ENCODE measurements around the gene GPC3. TPM values are rescaled to one million over a fixed set of nuclear protein-coding genes. Genes with fewer than 3 reads are reported as not detected.

GPC3 gene
- total RNA-seq, 3 donors from 2014 or later (not counting 1 experiment from before 2014, with no cell fraction given), result not detected

DNA sequence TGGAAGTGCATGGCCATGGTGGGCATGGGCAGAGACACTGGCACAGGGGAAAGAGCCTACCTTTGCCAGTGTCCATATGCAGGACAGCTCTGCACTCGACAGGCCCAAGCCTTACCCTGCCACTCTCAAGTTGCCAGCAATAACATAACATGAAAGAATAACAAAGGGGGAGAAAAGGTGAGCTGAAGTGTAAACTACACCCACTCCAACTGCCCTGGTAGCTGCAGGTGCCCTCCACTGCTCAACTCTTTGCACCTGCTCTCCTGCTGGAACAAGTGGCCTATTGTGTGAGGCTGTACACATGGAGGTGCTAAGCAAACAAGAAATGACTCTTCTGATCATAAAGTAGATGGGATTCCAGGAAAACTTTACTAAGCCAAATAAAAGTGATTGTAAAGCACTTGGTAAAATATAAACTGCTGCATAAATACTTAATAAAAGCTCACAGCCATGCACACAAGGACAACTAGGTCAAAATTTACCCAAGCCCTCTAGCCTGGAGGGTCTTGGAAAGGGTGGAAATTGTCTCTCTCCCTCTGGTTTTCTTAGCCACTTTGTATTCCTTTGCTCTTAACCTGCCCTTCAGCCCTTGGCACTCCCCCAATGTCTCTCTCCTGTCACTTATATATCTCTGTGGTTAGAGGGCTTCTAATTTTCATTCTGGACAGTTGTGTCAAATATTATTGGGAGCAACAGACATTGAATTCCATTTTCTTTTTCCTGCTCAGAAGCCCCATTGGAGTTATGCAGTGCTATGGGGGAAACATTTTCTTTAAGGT, 308.9 kb downstream of the GPC3 start:
- no peaks in the 10 kb centered on the region for H3K27me3 ChIP-seq (ENCODE audit: control insufficient read depth, insufficient read depth, low read length)
- DNase-seq, result no peak
- ATAC-seq, result no peak
- Mint-ChIP-seq H3K36me3 (no peaks in the 10 kb centered on the region), H3K4me3 (no peak overlapping the region), H3K27me3 (ENCODE audit: low read depth in 2 of 2) (peaks cover 0 to 25% of the 10 kb centered on the region in 2 donors), H3K9me3 (no peaks in the 10 kb centered on the region), H3K27ac (no peak overlapping the region), H3K4me1 (peaks cover 6 to 8% of the 10 kb centered on the region in 2 donors)
- WGBS (ENCODE audit: insufficient coverage), result no CpG with 5 or more reads among the region's 1 CpG
- intact Hi-C loops (cut with micrococcal nuclease), result no loop called here
- H3K4me3 ChIP-seq (ENCODE audit: low read length), result no peak overlapping the region
- H3K4me1 ChIP-seq (ENCODE audit: control insufficient read depth, insufficient read depth, low read length), result no peaks in the 10 kb centered on the region
- no peak overlapping the region for H3K27ac ChIP-seq (ENCODE audit: low read length)
- no peaks in the 10 kb centered on the region for H3K9me3 ChIP-seq (ENCODE audit: control insufficient read depth, insufficient read depth, low read length)
- H3K36me3 ChIP-seq (ENCODE audit: control insufficient read depth, insufficient read depth, low read length), result no peaks in the 10 kb centered on the region
- TF ChIP-seq, protein P1, sequence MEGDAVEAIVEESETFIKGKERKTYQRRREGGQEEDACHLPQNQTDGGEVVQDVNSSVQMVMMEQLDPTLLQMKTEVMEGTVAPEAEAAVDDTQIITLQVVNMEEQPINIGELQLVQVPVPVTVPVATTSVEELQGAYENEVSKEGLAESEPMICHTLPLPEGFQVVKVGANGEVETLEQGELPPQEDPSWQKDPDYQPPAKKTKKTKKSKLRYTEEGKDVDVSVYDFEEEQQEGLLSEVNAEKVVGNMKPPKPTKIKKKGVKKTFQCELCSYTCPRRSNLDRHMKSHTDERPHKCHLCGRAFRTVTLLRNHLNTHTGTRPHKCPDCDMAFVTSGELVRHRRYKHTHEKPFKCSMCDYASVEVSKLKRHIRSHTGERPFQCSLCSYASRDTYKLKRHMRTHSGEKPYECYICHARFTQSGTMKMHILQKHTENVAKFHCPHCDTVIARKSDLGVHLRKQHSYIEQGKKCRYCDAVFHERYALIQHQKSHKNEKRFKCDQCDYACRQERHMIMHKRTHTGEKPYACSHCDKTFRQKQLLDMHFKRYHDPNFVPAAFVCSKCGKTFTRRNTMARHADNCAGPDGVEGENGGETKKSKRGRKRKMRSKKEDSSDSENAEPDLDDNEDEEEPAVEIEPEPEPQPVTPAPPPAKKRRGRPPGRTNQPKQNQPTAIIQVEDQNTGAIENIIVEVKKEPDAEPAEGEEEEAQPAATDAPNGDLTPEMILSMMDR (IDR thresholded peaks at IDR 0.05), result no peak

DNA sequence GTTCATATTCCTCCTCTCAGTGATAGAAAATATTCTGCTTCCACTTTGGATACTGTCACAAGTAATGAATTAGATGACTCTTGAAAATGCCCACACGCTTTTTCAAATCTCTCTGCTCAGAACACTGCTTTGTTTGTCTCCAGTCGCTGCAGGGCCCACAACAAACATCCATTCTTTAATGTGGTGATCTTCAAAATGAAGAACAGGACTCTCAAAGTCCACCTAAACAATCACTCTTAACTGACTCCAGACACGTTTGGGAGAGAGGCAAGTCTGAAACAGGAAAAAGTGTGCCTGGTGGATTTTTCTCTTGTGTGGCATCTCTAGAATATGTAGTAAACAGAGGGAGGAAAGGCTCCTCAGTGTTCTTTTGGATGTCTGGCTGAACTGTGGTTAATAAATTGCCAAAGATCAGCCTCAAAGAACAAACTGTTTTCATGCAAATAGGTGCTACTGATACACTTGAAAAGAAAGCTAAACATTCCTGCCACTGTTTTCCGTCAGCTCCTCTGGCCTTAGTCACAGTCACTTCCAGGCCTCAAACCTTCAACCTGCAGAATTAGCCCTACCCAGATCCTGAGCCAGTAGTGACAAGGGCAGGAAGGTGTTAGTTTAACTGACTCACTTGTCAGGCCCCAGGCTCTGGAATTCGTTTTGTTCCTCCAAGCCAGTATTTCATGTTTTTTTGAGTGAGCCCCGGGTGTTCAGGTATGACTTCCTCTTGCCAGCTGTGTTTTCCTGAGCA, 310.5 kb downstream of the GPC3 start:
- Histone ChIP-seq H3K4me3 (ENCODE audit: low read length) (no peak overlapping the region), H3K27ac (ENCODE audit: low read length) (no peak overlapping the region), H3K4me1 (ENCODE audit: control insufficient read depth, insufficient read depth, low read length) (no peaks in the 10 kb centered on the region), H3K9me3 (ENCODE audit: control insufficient read depth, insufficient read depth, low read length) (no peaks in the 10 kb centered on the region), H3K27me3 (ENCODE audit: control insufficient read depth, insufficient read depth, low read length) (no peaks in the 10 kb centered on the region), H3K36me3 (ENCODE audit: control insufficient read depth, insufficient read depth, low read length) (no peaks in the 10 kb centered on the region)
- no peaks in the 10 kb centered on the region for H3K36me3 Mint-ChIP-seq
- H3K4me3 Mint-ChIP-seq, result no peak overlapping the region
- intact Hi-C loops (cut with micrococcal nuclease), result no loop called here
- H3K27me3 Mint-ChIP-seq (ENCODE audit: low read depth in 2 of 2), result peaks cover 0 to 19% of the 10 kb centered on the region in 2 donors
- TF ChIP-seq, protein P1 (IDR thresholded peaks at IDR 0.05), result no peak
- WGBS (ENCODE audit: insufficient coverage), result 59% methylated on average over 5 of the region's 6 CpGs
- H3K9me3 Mint-ChIP-seq, result no peaks in the 10 kb centered on the region
- no peak overlapping the region for H3K27ac Mint-ChIP-seq
- ATAC-seq (no peak), DNase-seq (no peak)
- H3K4me1 Mint-ChIP-seq, result no peaks in the 10 kb centered on the region

DNA sequence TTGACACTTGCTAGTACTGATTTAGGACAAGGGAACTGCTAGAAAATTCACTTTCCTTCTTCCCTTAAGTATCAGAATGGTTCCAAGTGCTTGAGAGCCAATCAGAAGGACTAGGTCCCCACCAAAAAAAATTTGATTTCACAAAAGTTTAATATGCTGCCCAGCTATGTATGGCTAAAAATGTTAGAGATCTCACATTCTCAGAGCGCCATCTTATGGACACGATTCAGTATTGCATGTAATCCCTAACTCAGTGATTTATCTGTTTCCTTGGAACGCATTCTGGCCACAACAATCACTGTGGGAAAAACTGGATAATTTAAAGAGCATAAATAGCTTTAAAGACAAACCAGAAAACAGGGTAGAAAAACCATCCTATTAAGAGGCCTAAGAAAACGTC, 315.0 kb downstream of the GPC3 start:
- ATAC-seq (no peak), DNase-seq (peak in 1 of 2 donors; percentile 33)
- Histone ChIP-seq H3K9me3 (ENCODE audit: control insufficient read depth, insufficient read depth, low read length) (no peaks in the 10 kb centered on the region), H3K4me3 (ENCODE audit: low read length) (no peak overlapping the region), H3K27ac (ENCODE audit: low read length) (no peak overlapping the region), H3K36me3 (ENCODE audit: control insufficient read depth, insufficient read depth, low read length) (no peaks in the 10 kb centered on the region), H3K27me3 (ENCODE audit: control insufficient read depth, insufficient read depth, low read length) (no peaks in the 10 kb centered on the region), H3K4me1 (ENCODE audit: control insufficient read depth, insufficient read depth, low read length) (no peaks in the 10 kb centered on the region)
- TF ChIP-seq, protein P1 (IDR thresholded peaks at IDR 0.05), result peak; percentile 28
- no peaks in the 10 kb centered on the region for H3K9me3 Mint-ChIP-seq
- no peak overlapping the region for H3K4me3 Mint-ChIP-seq
- intact Hi-C loops (cut with micrococcal nuclease), result no loop called here
- no peaks in the 10 kb centered on the region for H3K4me1 Mint-ChIP-seq
- no peak overlapping the region for H3K27ac Mint-ChIP-seq
- 0% methylated on average over 2 of the region's 4 CpGs for WGBS (ENCODE audit: insufficient coverage)
- H3K36me3 Mint-ChIP-seq, result no peaks in the 10 kb centered on the region
- H3K27me3 Mint-ChIP-seq (ENCODE audit: low read depth in 2 of 2), result peaks cover 0 to 12% of the 10 kb centered on the region in 2 donors

All from natural killer cell (primary cell).